Esophagus muscularis mucosa (tissue), 4 donors: Measurements from ENCODE around the gene CXCR6.

Experiments used
- CTCF ChIP-seq, 3 experiments: fragments of 200-600 bp in 2 of 3; fragments of 450-650 bp in 1 of 3; sonication (generic) in 2 of 3; IDR thresholded peaks; one replicate each; pipeline ENCODE4 v1.5.1; 2017 to 2019; ENCODE audit warnings: antibody characterized with exemption in 3 of 3, mild to moderate bottlenecking in 2 of 3, moderate library complexity in 1 of 3
- EP300 ChIP-seq: sonication (generic); formaldehyde crosslinking; IDR thresholded peaks from one replicate; pipeline ENCODE4 v1.6.1; 2017; ENCODE audit warnings: antibody characterized with exemption
- POLR2A ChIP-seq: fragments of 450-650 bp; IDR thresholded peaks from one replicate; pipeline ENCODE4 v1.6.1; 2017; ENCODE audit warnings: antibody characterized with exemption, moderate library complexity, mild to moderate bottlenecking, low read depth

GRCh38 chr3:45987368-45988291 lies 44.4 kb downstream of the CXCR6 start:
- TF ChIP-seq POLR2A, result no peak
- TF ChIP-seq CTCF (IDR thresholded peaks at IDR 0.05), result no peak
- TF ChIP-seq EP300, result no peak
